ENCODE results near the gene PRRT3. TPM values are rescaled to one million over a fixed set of nuclear protein-coding genes. Genes with fewer than 3 reads are reported as not detected.

The PRRT3 gene
- total and polyA plus RNA-seq, 2 of the 13 experiments (the other 11 are each of a cell fraction or from before 2014, with no cell fraction given) = 0.22 to 0.44 TPM

- TF ChIP-seq, protein P1, sequence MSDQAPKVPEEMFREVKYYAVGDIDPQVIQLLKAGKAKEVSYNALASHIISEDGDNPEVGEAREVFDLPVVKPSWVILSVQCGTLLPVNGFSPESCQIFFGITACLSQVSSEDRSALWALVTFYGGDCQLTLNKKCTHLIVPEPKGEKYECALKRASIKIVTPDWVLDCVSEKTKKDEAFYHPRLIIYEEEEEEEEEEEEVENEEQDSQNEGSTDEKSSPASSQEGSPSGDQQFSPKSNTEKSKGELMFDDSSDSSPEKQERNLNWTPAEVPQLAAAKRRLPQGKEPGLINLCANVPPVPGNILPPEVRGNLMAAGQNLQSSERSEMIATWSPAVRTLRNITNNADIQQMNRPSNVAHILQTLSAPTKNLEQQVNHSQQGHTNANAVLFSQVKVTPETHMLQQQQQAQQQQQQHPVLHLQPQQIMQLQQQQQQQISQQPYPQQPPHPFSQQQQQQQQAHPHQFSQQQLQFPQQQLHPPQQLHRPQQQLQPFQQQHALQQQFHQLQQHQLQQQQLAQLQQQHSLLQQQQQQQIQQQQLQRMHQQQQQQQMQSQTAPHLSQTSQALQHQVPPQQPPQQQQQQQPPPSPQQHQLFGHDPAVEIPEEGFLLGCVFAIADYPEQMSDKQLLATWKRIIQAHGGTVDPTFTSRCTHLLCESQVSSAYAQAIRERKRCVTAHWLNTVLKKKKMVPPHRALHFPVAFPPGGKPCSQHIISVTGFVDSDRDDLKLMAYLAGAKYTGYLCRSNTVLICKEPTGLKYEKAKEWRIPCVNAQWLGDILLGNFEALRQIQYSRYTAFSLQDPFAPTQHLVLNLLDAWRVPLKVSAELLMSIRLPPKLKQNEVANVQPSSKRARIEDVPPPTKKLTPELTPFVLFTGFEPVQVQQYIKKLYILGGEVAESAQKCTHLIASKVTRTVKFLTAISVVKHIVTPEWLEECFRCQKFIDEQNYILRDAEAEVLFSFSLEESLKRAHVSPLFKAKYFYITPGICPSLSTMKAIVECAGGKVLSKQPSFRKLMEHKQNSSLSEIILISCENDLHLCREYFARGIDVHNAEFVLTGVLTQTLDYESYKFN (CRISPR knock-in tag; conservative IDR thresholded peaks at IDR 0.05) = 0 out of 2 replicates have a peak, but pooled peaks have one; percentile 22
- no peak for TF ChIP-seq SNAI1 (CRISPR knock-in tag; IDR thresholded peaks at IDR 0.05; ENCODE audit: borderline replicate concordance)
- TF ChIP-seq, protein P2, sequence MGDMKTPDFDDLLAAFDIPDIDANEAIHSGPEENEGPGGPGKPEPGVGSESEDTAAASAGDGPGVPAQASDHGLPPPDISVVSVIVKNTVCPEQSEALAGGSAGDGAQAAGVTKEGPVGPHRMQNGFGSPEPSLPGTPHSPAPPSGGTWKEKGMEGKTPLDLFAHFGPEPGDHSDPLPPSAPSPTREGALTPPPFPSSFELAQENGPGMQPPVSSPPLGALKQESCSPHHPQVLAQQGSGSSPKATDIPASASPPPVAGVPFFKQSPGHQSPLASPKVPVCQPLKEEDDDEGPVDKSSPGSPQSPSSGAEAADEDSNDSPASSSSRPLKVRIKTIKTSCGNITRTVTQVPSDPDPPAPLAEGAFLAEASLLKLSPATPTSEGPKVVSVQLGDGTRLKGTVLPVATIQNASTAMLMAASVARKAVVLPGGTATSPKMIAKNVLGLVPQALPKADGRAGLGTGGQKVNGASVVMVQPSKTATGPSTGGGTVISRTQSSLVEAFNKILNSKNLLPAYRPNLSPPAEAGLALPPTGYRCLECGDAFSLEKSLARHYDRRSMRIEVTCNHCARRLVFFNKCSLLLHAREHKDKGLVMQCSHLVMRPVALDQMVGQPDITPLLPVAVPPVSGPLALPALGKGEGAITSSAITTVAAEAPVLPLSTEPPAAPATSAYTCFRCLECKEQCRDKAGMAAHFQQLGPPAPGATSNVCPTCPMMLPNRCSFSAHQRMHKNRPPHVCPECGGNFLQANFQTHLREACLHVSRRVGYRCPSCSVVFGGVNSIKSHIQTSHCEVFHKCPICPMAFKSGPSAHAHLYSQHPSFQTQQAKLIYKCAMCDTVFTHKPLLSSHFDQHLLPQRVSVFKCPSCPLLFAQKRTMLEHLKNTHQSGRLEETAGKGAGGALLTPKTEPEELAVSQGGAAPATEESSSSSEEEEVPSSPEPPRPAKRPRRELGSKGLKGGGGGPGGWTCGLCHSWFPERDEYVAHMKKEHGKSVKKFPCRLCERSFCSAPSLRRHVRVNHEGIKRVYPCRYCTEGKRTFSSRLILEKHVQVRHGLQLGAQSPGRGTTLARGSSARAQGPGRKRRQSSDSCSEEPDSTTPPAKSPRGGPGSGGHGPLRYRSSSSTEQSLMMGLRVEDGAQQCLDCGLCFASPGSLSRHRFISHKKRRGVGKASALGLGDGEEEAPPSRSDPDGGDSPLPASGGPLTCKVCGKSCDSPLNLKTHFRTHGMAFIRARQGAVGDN (CRISPR knock-in tag; IDR thresholded peaks at IDR 0.05) = peak; percentile 21; the same call in 1 of the 2 replicates
- TF ChIP-seq SIX4 (CRISPR knock-in tag; IDR thresholded peaks at IDR 0.05) = peak; percentile 82
- TF ChIP-seq SAP130 (CRISPR knock-in tag; IDR thresholded peaks at IDR 0.05; ENCODE audit: low read depth) = no peak; the same call in 1 of the 2 replicates
These were observed 2.9 kb upstream of the PRRT3 start (continued) for GRCh38 chr3:9955067-9955502.

Measured in HepG2 (cell line).